ENCODE data around the gene PPIF.
A peak's percentile ranks its signal among the peaks of the same experiment; 100 is the strongest.

The PPIF gene

GRCh38 chr10:79313911-79314439 is 33.3 kb upstream of the PPIF start:
- DNase-seq = no peak

- DNase-seq = no peak
Observed at GRCh38 chr10:79314761-79315601, 32.3 kb upstream of the PPIF start.

GRCh38 chr10:79315602-79315920 is 31.7 kb upstream of the PPIF start:
- DNase-seq = no peak

GRCh38 chr10:79316671-79317431 is 30.4 kb upstream of the PPIF start:
- no peak for DNase-seq

GRCh38 chr10:79318369-79318768 is 28.9 kb upstream of the PPIF start:
- no peak for DNase-seq

GRCh38 chr10:79319115-79319771 is 28.0 kb upstream of the PPIF start:
- no peak for DNase-seq

GRCh38 chr10:79320316-79320715 is 27.0 kb upstream of the PPIF start:
- no peak for DNase-seq

- DNase-seq = no peak
Observed at GRCh38 chr10:79320820-79321493, 26.3 kb upstream of the PPIF start.

GRCh38 chr10:79321494-79321882 is 25.8 kb upstream of the PPIF start:
- DNase-seq = no peak

- DNase-seq = no peak
Observed at GRCh38 chr10:79321951-79322350, 25.3 kb upstream of the PPIF start.

GRCh38 chr10:79322616-79323543 is 24.4 kb upstream of the PPIF start:
- DNase-seq = peak; percentile 79

- DNase-seq = no peak
Observed at GRCh38 chr10:79323602-79324001, 23.7 kb upstream of the PPIF start.

GRCh38 chr10:79324032-79324695 is 23.1 kb upstream of the PPIF start:
- DNase-seq = no peak

GRCh38 chr10:79326361-79327089 is 20.7 kb upstream of the PPIF start:
- DNase-seq = no peak

GRCh38 chr10:79327090-79327457 is 20.2 kb upstream of the PPIF start:
- no peak for DNase-seq

GRCh38 chr10:79328147-79328701 is 19.0 kb upstream of the PPIF start:
- no peak for DNase-seq

GRCh38 chr10:79328737-79329504 is 18.3 kb upstream of the PPIF start:
- DNase-seq = no peak

GRCh38 chr10:79329529-79329928 is 17.7 kb upstream of the PPIF start:
- no peak for DNase-seq

- no peak for DNase-seq
Observed at GRCh38 chr10:79331226-79331625, 16.0 kb upstream of the PPIF start.

- peak; percentile 79 for DNase-seq
Observed at GRCh38 chr10:79331709-79332108, 15.6 kb upstream of the PPIF start.

All from CD4-positive, alpha-beta T cell treated with Interleukin-12 subunit alpha and Interleukin-12 subunit beta, for 1 hour (primary cell).